ENCODE measurements around the gene RYR3.

The RYR3 gene

DNA sequence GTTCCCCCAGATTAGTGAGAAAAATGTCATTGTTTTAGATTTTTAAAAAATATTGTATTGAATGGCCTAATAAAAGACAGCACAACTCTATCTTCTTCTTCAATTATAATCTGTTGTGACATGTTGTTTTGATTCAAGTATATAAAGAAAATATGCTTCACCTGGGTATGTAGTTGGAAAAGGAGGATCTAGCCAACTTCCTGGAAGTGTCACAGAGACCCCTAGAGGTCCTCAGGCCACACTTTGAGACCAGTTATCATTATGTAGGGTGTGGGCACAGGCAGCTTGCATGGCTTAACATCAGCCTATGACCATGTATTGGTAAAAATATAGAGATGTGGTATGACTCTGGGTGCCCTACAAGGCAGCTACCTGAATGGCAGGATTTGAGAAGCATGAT lies 14.7 kb upstream of the RYR3 start:
- H3K27me3 ChIP-seq: no peaks in the 10 kb centered on the region
- intact Hi-C loops (cut with DNase I; ENCODE audit: low total_unique reads): no loop called here
- H3K4me1 ChIP-seq: peaks cover 0 to 19% (median 7%) of the 10 kb centered on the region in 4 donors
- no peak overlapping the region for H3K4me3 ChIP-seq
- no peaks in the 10 kb centered on the region for H3K9me3 ChIP-seq
- DNase-seq: no peak
- TF ChIP-seq, protein P1, sequence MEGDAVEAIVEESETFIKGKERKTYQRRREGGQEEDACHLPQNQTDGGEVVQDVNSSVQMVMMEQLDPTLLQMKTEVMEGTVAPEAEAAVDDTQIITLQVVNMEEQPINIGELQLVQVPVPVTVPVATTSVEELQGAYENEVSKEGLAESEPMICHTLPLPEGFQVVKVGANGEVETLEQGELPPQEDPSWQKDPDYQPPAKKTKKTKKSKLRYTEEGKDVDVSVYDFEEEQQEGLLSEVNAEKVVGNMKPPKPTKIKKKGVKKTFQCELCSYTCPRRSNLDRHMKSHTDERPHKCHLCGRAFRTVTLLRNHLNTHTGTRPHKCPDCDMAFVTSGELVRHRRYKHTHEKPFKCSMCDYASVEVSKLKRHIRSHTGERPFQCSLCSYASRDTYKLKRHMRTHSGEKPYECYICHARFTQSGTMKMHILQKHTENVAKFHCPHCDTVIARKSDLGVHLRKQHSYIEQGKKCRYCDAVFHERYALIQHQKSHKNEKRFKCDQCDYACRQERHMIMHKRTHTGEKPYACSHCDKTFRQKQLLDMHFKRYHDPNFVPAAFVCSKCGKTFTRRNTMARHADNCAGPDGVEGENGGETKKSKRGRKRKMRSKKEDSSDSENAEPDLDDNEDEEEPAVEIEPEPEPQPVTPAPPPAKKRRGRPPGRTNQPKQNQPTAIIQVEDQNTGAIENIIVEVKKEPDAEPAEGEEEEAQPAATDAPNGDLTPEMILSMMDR (IDR thresholded peaks at IDR 0.05): no peak
- H3K36me3 ChIP-seq: no peaks in the 10 kb centered on the region
- H3K27ac ChIP-seq: no peak overlapping the region

DNA sequence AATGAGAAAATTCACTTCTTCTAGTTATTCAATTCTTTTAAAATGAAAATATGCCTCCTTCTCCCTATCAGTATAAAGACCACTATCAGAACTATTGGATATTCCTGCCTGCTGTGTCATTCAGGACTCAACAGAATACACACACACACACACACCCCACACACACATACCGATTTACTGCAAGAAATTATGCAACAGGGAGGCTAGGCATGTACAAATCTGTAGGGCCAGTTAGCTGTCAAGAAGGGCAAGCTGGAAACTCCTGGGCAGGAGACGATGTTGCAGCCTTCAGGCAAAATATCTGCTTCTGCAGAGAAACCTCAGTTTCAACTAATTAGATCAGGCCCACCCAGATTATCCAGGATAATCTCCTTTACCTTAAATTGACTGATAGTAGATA lies 13.9 kb upstream of the RYR3 start:
- no peak overlapping the region for H3K4me3 ChIP-seq
- no peak overlapping the region for H3K27ac ChIP-seq
- H3K9me3 ChIP-seq: no peaks in the 10 kb centered on the region
- intact Hi-C loops (cut with DNase I; ENCODE audit: low total_unique reads): no loop called here
- TF ChIP-seq, protein P1 (IDR thresholded peaks at IDR 0.05): no peak
- H3K27me3 ChIP-seq: no peaks in the 10 kb centered on the region
- H3K36me3 ChIP-seq: no peaks in the 10 kb centered on the region
- no peak for DNase-seq
- H3K4me1 ChIP-seq: peaks cover 0 to 19% (median 7%) of the 10 kb centered on the region in 4 donors

GRCh38 chr15:33298631-33299030 lies 12.1 kb upstream of the RYR3 start:
- H3K27me3 ChIP-seq: no peaks in the 10 kb centered on the region
- H3K4me1 ChIP-seq: peaks cover 0 to 9% (median 3%) of the 10 kb centered on the region in 4 donors
- H3K9me3 ChIP-seq: no peaks in the 10 kb centered on the region
- no peak overlapping the region for H3K27ac ChIP-seq
- intact Hi-C loops (cut with DNase I; ENCODE audit: low total_unique reads): no loop called here
- no peaks in the 10 kb centered on the region for H3K36me3 ChIP-seq
- no peak overlapping the region for H3K4me3 ChIP-seq
- TF ChIP-seq, protein P1 (IDR thresholded peaks at IDR 0.05): no peak
- DNase-seq: no peak

DNA sequence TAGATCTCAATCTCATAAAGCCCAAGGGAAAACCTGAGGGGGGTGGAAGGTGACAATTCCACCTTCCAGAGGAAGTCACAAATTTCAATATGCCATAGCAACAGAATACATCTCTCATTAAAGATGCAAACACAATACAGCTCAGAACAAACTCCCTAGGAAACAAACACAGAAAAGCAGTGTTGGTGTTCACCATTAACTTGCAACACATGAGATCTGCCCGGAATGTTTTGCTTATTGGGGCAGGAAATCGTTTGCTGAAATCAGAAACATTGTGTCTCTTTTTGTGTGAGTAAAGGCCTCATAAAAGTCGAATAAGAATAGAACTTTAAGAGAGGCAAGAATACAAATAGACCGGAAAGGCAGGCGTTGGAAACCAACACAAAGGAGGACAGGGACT lies 5.8 kb upstream of the RYR3 start:
- Histone ChIP-seq H3K9me3 (no peaks in the 10 kb centered on the region), H3K4me1 (peaks cover 0 to 2% (median 1%) of the 10 kb centered on the region in 4 donors), H3K27ac (no peak overlapping the region), H3K27me3 (no peaks in the 10 kb centered on the region), H3K4me3 (no peak overlapping the region), H3K36me3 (no peaks in the 10 kb centered on the region)
- TF ChIP-seq, protein P1 (IDR thresholded peaks at IDR 0.05): no peak
- intact Hi-C loops (cut with DNase I; ENCODE audit: low total_unique reads): no loop called here
- DNase-seq: no peak

DNA sequence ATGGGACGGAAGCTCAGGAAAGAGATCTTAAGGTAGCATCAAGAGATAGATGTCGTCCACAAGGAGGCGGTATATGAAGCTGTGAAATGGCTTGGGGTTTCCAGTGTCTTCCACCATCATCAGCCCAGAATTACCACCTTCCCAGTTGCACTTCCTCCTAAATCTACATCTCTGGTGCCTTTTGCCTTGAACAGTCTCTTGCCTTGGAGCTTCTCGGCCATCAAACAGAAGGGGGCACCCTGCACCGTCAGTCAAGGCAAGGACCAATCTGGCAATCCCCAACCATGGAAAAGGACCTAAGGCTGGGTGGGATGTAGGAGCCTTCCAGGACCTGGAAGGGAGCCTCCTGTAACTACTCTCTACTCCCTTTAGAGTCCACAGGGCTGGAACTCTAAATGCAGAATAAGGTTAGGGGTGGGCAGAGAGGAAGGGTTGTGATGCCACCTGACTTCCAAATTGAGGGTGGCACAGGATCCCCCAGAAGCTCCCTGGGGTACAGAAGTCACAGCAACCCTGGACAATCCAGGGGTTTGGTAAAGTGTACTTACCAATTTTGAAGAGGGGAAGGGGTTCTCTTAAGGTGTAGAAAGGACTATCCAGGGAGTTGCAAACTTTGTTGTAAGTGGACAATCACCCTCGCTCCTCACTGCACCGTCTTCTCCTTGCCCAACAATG lies 1.0 kb upstream of the RYR3 start:
- intact Hi-C loops (cut with DNase I; ENCODE audit: low total_unique reads): no loop called here

More for the DNA sequence above, 1.0 kb upstream of the RYR3 start:
- H3K4me1 ChIP-seq: peaks cover 0 to 14% (median 9%) of the 10 kb centered on the region in 4 donors
- no peaks in the 10 kb centered on the region for H3K36me3 ChIP-seq
- no peaks in the 10 kb centered on the region for H3K9me3 ChIP-seq
- H3K27me3 ChIP-seq: no peaks in the 10 kb centered on the region
- peak; percentile 35 to 77 for DNase-seq
- H3K4me3 ChIP-seq: peak overlapping the region; percentile 56 to 70
- H3K27ac ChIP-seq: no peak overlapping the region
- TF ChIP-seq, protein P1 (IDR thresholded peaks at IDR 0.05): peak; percentile 39 to 51

Data from tibial artery (tissue), 4 donors.